Sigmoid colon (tissue), 7 donors: Measurements from ENCODE around the gene MSANTD1. TPM values are rescaled to one million over a fixed set of nuclear protein-coding genes. Genes with fewer than 3 reads are reported as not detected.

Source experiments
- DNase-seq: peaks from one replicate; pipeline ENCODE4 v3.0.0-alpha.2; 2019
- H3K27ac ChIP-seq, 4 donors: fragments of 200-600 bp; sonication (generic); one replicate each; pipeline ENCODE4 v1.5.1; 2016 to 2019; ENCODE audit warnings: mild to moderate bottlenecking in 1 of 4
- H3K27me3 ChIP-seq, 3 donors: fragments of 200-600 bp; sonication (generic); one replicate each; pipeline ENCODE4 v1.5.1; 2019; ENCODE audit warnings: mild to moderate bottlenecking in 1 of 3
- H3K36me3 ChIP-seq, 4 donors: fragments of 200-600 bp; sonication (generic); one replicate each; pipeline ENCODE4 v1.5.1; 2016 to 2019
- H3K4me1 ChIP-seq, 4 donors: fragments of 200-600 bp; sonication (generic); one replicate each; pipeline ENCODE4 v1.5.1; 2017 to 2019
- H3K4me3 ChIP-seq, 4 donors: fragments of 200-600 bp; sonication (generic); one replicate each; pipeline ENCODE4 v1.5.1; 2017 to 2019; ENCODE audit warnings: mild to moderate bottlenecking in 2 of 4, moderate library complexity in 1 of 4
- H3K9me3 ChIP-seq, 4 donors: fragments of 200-600 bp in 3 of 4; sonication (generic) in 3 of 4; one replicate each; pipeline versions ENCODE4 v1.5.1 to v1.6.1; 2013 to 2019
- CTCF ChIP-seq, 4 experiments: fragments of 450-650 bp in 3 of 4; fragments of 200-600 bp in 1 of 4; IDR thresholded peaks; one replicate each; pipeline ENCODE4 v1.5.1; 2016 to 2019; ENCODE audit warnings: antibody characterized with exemption in 4 of 4, mild to moderate bottlenecking in 3 of 4, moderate library complexity in 2 of 4
- EP300 ChIP-seq, 4 donors: sonication (generic); formaldehyde crosslinking; IDR thresholded peaks; one replicate each; pipeline ENCODE4 v1.6.1; 2017; ENCODE audit warnings: antibody characterized with exemption in 4 of 4
- POLR2A ChIP-seq, 2 donors: fragments of 450-650 bp; IDR thresholded peaks; one replicate each; pipeline ENCODE4 v1.6.1; 2016; ENCODE audit warnings: antibody characterized with exemption in 2 of 2, mild to moderate bottlenecking in 2 of 2, moderate library complexity in 2 of 2
- POLR2AphosphoS5 ChIP-seq, 4 donors: sonication (generic); formaldehyde crosslinking; IDR thresholded peaks; one replicate each; pipeline ENCODE4 v1.6.1; 2017; ENCODE audit warnings: antibody characterized with exemption in 4 of 4
- WGBS, 2 donors: extraction: QIAGEN DNeasy Blood & Tissue Kit; methylation state at CpG; one replicate each; pipeline ENCODE4 v1.1.7; 2013; 5-methylcytosine and 5-hydroxymethylcytosine counted together
- intact Hi-C: fragments of 100-400 bp; cut with DNase I; formaldehyde crosslinking; loops from one replicate; pipeline ENCODE4 v1.15.1; 2023
- polyA plus RNA-seq, 3 donors: library from polyadenylated mRNA; stranded (reverse); fragments of 200-250 nt; gene quantifications; one replicate each; pipeline ENCODE4 v1.2.3, GENCODE V29; 2013
- total RNA-seq, 4 donors: library from RNA; depleted of rRNA; stranded (reverse); fragments of >200 nt; gene quantifications; one replicate each; pipeline ENCODE4 v1.1.0, GENCODE V29; 2016
- donor health status: healthy with polysubstance abuse.
- donor health status: Bipolar disorder and iron deficiency.
- donor health status: healthy.

MSANTD1 gene
- total and polyA plus RNA-seq, 7 donors, result under 0.01 to 1.2 (median 0.40) TPM; not detected in 1

GRCh38 chr4:3240936-3241522, 7.9 kb upstream of the MSANTD1 start:
- whole genome bisulfite sequencing, 2 donors, result 89 to 93% methylated on average over 13 of the region's 13 CpGs
- no peak overlapping the region for H3K4me3 ChIP-seq
- TF ChIP-seq CTCF (IDR thresholded peaks at IDR 0.05) (no peak), EP300 (IDR thresholded peaks at IDR 0.05) (no peak), POLR2A (IDR thresholded peaks at IDR 0.05) (no peak), POLR2AphosphoS5 (IDR thresholded peaks at IDR 0.05) (no peak)
- peaks cover 10 to 46% (median 27%) of the 10 kb centered on the region in 4 donors for H3K36me3 ChIP-seq
- DNase-seq, result no peak
- no peaks in the 10 kb centered on the region for H3K9me3 ChIP-seq
- intact Hi-C loops, result no loop called here
- peak overlapping the region in 3 of 4 donors; percentile 56 to 76 (median 72) for H3K27ac ChIP-seq
- peaks cover 0 to 27% (median 21%) of the 10 kb centered on the region in 4 donors for H3K4me1 ChIP-seq
- H3K27me3 ChIP-seq, result no peaks in the 10 kb centered on the region

- Histone ChIP-seq H3K9me3 (no peaks in the 10 kb centered on the region), H3K27me3 (no peaks in the 10 kb centered on the region), H3K27ac (peak overlapping the region in 3 of 4 donors; percentile 56 to 76 (median 72)), H3K4me1 (peaks cover 0 to 29% (median 23%) of the 10 kb centered on the region in 4 donors), H3K36me3 (peaks cover 7 to 36% (median 21%) of the 10 kb centered on the region in 4 donors), H3K4me3 (no peak overlapping the region)
- intact Hi-C loops, result loop anchor here (2.0 kb wide), 1 partner anchor 51 kb away; the partner anchor contains the start of gene RGS12
- 79 to 84% methylated on average over 17 of the region's 17 CpGs for WGBS, 2 donors
- DNase-seq, result peak; percentile 82
- TF ChIP-seq CTCF (IDR thresholded peaks at IDR 0.05), result no peak
- TF ChIP-seq POLR2AphosphoS5 (IDR thresholded peaks at IDR 0.05), result peak in 3 of 4 donors; percentile 71 to 89 (median 77)
- peak in 1 of 4 donors; percentile 18 for TF ChIP-seq EP300 (IDR thresholded peaks at IDR 0.05)
- TF ChIP-seq POLR2A (IDR thresholded peaks at IDR 0.05), result no peak
These were observed 6.9 kb upstream of the MSANTD1 start for GRCh38 chr4:3241898-3242524.

DNA sequence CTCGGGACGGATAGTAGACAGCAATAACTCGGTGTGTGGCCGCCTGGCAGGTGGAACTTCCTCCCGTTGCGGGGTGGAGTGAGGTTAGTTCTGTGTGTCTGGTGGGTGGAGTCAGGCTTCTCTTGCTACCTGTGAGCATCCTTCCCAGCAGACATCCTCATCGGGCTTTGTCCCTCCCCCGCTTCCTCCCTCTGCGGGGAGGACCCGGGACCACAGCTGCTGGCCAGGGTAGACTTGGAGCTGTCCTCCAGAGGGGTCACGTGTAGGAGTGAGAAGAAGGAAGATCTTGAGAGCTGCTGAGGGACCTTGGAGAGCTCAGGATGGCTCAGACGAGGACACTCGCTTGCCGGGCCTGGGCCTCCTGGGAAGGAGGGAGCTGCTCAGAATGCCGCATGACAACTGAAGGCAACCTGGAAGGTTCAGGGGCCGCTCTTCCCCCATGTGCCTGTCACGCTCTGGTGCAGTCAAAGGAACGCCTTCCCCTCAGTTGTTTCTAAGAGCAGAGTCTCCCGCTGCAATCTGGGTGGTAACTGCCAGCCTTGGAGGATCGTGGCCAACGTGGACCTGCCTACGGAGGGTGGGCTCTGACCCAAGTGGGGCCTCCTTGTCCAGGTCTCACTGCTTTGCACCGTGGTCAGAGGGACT, 5.7 kb upstream of the MSANTD1 start:
- intact Hi-C loops, result loop anchor here (2.0 kb wide), 1 partner anchor 50 kb away; the partner anchor contains the start of gene RGS12
- Histone ChIP-seq H3K4me3 (no peak overlapping the region), H3K4me1 (peaks cover 0 to 29% (median 23%) of the 10 kb centered on the region in 4 donors), H3K27ac (peak overlapping the region in 1 of 4 donors; percentile 76), H3K36me3 (peaks cover 7 to 25% (median 19%) of the 10 kb centered on the region in 4 donors), H3K9me3 (no peaks in the 10 kb centered on the region), H3K27me3 (no peaks in the 10 kb centered on the region)
- DNase-seq, result no peak
- no peak for TF ChIP-seq CTCF (IDR thresholded peaks at IDR 0.05)
- TF ChIP-seq POLR2A (IDR thresholded peaks at IDR 0.05), result no peak
- no peak for TF ChIP-seq EP300 (IDR thresholded peaks at IDR 0.05)
- no peak for TF ChIP-seq POLR2AphosphoS5 (IDR thresholded peaks at IDR 0.05)
- WGBS, 2 donors, result 74 to 79% methylated on average over 23 of the region's 23 CpGs

DNA sequence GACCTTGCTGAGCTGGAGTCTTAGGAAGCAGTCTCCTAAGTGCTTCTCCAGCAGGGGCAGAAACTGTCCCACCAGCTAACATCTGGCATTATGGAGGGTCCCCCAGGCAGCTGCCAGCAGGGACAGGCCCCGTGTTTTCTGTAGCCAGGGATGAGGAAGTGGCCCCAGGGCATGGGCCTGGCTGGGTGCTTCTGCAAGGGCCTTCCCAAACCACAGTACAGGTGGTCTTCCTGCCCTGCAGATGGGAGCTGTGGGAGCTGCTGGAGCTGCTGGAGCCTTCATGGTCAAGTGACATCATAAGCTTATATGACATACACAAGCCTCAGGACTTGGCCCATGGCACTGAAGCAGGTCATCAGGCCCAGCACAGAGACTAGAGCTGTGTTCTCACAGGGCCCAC, 5.0 kb upstream of the MSANTD1 start:
- TF ChIP-seq POLR2A (IDR thresholded peaks at IDR 0.05), result no peak
- no peak for TF ChIP-seq EP300 (IDR thresholded peaks at IDR 0.05)
- TF ChIP-seq CTCF (IDR thresholded peaks at IDR 0.05), result no peak
- TF ChIP-seq POLR2AphosphoS5 (IDR thresholded peaks at IDR 0.05), result no peak
- Histone ChIP-seq H3K36me3 (peaks cover 7 to 18% (median 13%) of the 10 kb centered on the region in 4 donors), H3K9me3 (no peaks in the 10 kb centered on the region), H3K4me1 (peaks cover 0 to 29% (median 23%) of the 10 kb centered on the region in 4 donors), H3K4me3 (no peak overlapping the region), H3K27ac (no peak overlapping the region), H3K27me3 (no peaks in the 10 kb centered on the region)
- 44 to 57% methylated on average over 1 of the region's 1 CpG for WGBS, 2 donors
- intact Hi-C loops, result no loop called here
- no peak for DNase-seq
